Activated B cell treated with CpG ODN at 0.5 μM for 24 hours (primary cell): ENCODE data around the gene CYP39A1. TPM values are rescaled to one million over a fixed set of nuclear protein-coding genes. Genes with fewer than 3 reads are reported as not detected.

Experiments
- ATAC-seq: fragments of 200-7000 bp; cut with Tn5 transposase; one replicate; pipeline ENCODE4 v1.10.0; 2021; ENCODE audit warnings: low read depth, mild to moderate bottlenecking, moderate library complexity
- CTCF ChIA-PET: fragments of 350-600 bp; sonication (Branson Sonifier 250); formaldehyde crosslinking; loops from one replicate; lab custom pipeline; 2021; ENCODE audit warnings: antibody characterized with exemption; lab: Charles Lee
- POLR2A ChIA-PET: fragments of 350-600 bp; sonication (Branson Sonifier 250); formaldehyde crosslinking; loops from one replicate; lab custom pipeline; 2021; ENCODE audit warnings: antibody characterized with exemption; lab: Charles Lee
- DNase-seq: peaks from one replicate; pipeline ENCODE4 v3.0.0; 2022
- H3K27ac Mint-ChIP-seq: one replicate; pipeline ENCODE4 v1.8.0; 2020; ENCODE audit warnings: mixed read lengths
- H3K27me3 Mint-ChIP-seq: one replicate; pipeline ENCODE4 v1.8.0; 2021; ENCODE audit warnings: mixed read lengths
- H3K36me3 Mint-ChIP-seq: one replicate; pipeline ENCODE4 v1.8.0; 2021; ENCODE audit warnings: low read depth, mixed read lengths
- H3K4me1 Mint-ChIP-seq: one replicate; pipeline ENCODE4 v1.8.0; 2021; ENCODE audit warnings: mixed read lengths
- H3K4me3 Mint-ChIP-seq: one replicate; pipeline ENCODE4 v1.8.0; 2020; ENCODE audit warnings: mild to moderate bottlenecking, mixed read lengths
- H3K9me3 Mint-ChIP-seq: one replicate; pipeline ENCODE4 v1.8.0; 2020; ENCODE audit warnings: mixed read lengths
- intact Hi-C: fragments of 100-400 bp; cut with micrococcal nuclease; formaldehyde crosslinking; loops from one replicate; pipeline ENCODE4 v1.15.1; 2024
- total RNA-seq: library from RNA; stranded (reverse); gene quantifications from 2 replicates; pipeline ENCODE4 v1.2.3, GENCODE V29; 2022
- TF ChIP-seq, protein P1 (sequence below): fragments of 200-600 bp; IDR thresholded peaks from one replicate; pipeline ENCODE4 v1.8.0; 2022; ENCODE audit warnings: antibody characterized with exemption, mild to moderate bottlenecking

Gene CYP39A1
- total RNA-seq, 1 donor from 2014 or later = not detected

DNA sequence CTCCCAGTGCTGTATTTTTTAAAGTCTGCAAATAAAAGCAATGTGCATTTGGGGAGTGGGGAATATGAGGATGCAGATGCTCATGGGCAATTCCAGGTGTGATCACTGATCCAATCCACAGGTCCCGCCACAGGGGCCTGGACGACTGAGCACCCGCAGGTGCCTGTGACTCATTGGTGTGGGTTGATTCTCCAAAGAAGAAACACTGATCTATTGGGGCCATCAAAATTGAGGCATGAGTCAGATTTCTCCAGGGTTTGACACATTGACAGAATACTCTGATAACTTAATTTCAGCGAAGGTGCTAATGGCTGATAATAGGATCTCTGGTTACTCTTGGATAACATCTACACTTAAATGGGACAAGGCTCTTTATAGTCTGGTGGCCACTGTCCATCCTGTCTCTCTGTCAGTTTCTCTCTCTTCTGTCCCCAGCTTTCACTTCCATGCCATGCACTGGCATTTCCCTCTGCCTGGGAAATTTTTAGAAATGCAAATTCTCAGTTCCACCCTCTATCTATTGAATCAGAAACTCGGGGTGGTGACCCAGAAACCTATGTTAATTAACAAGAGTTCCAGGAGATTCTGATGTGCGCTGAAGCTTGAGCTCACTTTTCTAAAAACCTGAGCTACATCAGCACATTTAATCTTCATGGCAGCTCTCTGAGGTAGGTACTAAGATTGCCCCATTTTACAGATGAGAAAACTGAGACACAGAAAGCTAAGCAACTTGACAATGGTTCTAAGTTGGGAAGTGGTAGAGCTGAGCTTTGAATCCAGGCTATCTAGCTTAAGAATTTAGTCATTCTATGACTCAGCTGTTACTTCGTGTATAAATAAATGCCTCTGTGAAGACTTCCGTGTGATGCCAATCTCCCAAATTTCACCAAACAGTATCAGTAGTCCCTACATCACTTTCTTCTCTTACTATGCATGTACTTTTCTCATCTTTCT, 151.2 kb downstream of the CYP39A1 start:
- ATAC-seq = no peak
- Mint-ChIP-seq H3K4me1 (peaks cover 2% of the 10 kb centered on the region), H3K27me3 (peaks cover 24% of the 10 kb centered on the region), H3K36me3 (no peaks in the 10 kb centered on the region), H3K4me3 (no peak overlapping the region), H3K27ac (no peak overlapping the region), H3K9me3 (no peaks in the 10 kb centered on the region)
- no peak for DNase-seq
- ChIA-PET POLR2A (no interaction called here), CTCF (no interaction called here)
- TF ChIP-seq, protein P1, sequence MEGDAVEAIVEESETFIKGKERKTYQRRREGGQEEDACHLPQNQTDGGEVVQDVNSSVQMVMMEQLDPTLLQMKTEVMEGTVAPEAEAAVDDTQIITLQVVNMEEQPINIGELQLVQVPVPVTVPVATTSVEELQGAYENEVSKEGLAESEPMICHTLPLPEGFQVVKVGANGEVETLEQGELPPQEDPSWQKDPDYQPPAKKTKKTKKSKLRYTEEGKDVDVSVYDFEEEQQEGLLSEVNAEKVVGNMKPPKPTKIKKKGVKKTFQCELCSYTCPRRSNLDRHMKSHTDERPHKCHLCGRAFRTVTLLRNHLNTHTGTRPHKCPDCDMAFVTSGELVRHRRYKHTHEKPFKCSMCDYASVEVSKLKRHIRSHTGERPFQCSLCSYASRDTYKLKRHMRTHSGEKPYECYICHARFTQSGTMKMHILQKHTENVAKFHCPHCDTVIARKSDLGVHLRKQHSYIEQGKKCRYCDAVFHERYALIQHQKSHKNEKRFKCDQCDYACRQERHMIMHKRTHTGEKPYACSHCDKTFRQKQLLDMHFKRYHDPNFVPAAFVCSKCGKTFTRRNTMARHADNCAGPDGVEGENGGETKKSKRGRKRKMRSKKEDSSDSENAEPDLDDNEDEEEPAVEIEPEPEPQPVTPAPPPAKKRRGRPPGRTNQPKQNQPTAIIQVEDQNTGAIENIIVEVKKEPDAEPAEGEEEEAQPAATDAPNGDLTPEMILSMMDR = no peak
- intact Hi-C loops = no loop called here

DNA sequence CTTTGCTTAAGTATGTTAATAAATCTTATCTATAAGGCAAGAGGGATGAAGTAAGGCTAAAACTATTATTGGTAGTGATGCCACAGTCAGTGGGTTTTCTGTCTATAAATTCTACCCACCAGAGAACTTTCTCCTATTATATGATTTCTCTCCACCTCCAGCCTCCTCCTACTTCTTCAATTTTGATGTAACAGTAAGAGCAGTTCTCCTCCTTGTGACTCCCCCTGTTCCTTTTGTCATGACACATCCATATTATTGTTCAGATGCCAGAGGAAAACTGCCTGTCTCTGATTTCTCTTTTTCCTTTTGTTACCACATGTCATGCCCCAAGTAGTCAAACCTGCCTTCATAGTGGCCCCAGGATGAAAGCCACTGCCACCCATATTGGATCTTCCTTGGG, 152.2 kb downstream of the CYP39A1 start:
- no peak overlapping the region for H3K27ac Mint-ChIP-seq
- TF ChIP-seq, protein P1 = no peak
- no peak overlapping the region for H3K4me3 Mint-ChIP-seq
- no peak for DNase-seq
- no peaks in the 10 kb centered on the region for H3K9me3 Mint-ChIP-seq
- peaks cover 30% of the 10 kb centered on the region for H3K27me3 Mint-ChIP-seq
- H3K4me1 Mint-ChIP-seq = peaks cover 2% of the 10 kb centered on the region
- intact Hi-C loops = no loop called here
- POLR2A ChIA-PET = no interaction called here
- ATAC-seq = no peak
- no peaks in the 10 kb centered on the region for H3K36me3 Mint-ChIP-seq
- CTCF ChIA-PET = no interaction called here

Other genes starting within 250 kb of the CYP39A1 start
- gene RCAN2, start 161.4 kb downstream of the CYP39A1 start, total RNA-seq = not detected in 2 replicates
- 0.29 and 0.78 TPM in 2 replicates for gene SLC25A27, start 157 bp upstream of the CYP39A1 start, total RNA-seq
- not detected in 2 replicates for gene TDRD6, start 35.1 kb upstream of the CYP39A1 start, total RNA-seq
- gene PLA2G7, start 82.6 kb upstream of the CYP39A1 start, total RNA-seq = 0.38 and 0.51 TPM in 2 replicates
- gene ANKRD66, start 94.1 kb upstream of the CYP39A1 start, total RNA-seq = not detected in 2 replicates
- gene MEP1A, start 140.6 kb upstream of the CYP39A1 start, total RNA-seq = not detected in 2 replicates